ENCODE measurements around the gene WDR74. TPM values are rescaled to one million over a fixed set of nuclear protein-coding genes. Genes with fewer than 3 reads are reported as not detected.

Gene WDR74
- polyA plus RNA-seq, 1 donor, result 42.1 TPM

DNA sequence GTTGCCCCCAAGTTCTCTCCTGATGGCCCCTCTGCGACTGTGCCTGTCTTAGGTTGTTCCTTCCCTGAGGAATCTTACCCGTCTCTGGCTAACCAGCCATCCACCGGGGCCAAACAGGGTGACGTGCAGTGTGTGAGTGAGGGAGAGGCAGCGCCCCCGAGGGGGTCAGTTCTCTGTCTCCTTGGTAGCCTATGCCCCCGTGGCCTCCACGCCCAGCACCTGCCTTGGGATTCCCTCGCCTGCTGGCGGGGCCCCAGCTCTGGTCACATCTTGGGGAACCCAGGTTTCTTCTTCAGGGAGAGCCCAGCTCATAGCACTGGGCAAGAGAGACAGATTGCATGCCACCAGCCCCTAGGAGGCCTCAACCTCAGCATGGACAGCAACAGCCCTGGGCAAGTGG lies 39.9 kb downstream of the WDR74 start:
- no peak for DNase-seq

- no peak for DNase-seq
Measured at GRCh38 chr11:62796281-62796680, 43.1 kb downstream of the WDR74 start.

- no peak for DNase-seq
Measured at GRCh38 chr11:62794201-62794775, 45.1 kb downstream of the WDR74 start.

- DNase-seq, result no peak
Measured at GRCh38 chr11:62792202-62792575, 47.2 kb downstream of the WDR74 start.

DNA sequence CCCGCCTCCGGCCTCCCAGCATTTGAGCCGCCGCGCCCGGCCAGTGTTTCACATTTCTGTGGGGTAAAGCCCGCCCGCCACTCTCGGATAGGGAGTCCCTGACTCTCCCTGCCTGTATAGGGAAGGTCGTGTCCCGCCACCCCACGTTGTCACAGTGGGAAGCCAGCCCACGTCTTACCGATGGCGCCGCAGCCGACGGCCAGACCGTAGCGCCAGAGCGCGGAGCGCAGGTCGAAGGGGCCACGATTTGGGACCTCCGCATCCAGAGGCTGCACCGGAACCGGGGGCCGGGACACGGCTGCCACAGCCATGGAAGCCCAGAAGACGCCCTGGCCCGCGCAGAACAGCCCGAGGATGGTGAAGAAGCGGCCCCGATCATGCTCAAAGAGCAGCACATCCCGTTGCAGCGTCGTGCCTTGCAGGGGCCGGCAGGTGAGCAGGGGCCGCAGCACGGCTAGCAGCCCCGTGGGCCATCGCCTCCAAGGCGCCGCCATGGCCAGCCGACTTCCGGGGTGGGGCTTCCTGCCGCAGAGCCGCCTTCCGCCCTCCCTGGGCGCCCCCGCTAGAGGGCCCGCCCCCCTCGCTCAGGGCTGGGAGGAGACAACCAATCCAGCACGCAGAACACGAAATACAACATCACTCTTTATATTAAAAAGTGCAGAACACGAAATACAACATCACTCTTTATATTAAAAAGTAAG lies 47.7 kb downstream of the WDR74 start, which contains the start of gene TMEM223:
TSS of gene TMEM223 (minus strand) at position 506 of the 701 bp plus-strand sequence. CDS start at position 494, 12 bp downstream.
- peak; percentile 84 for DNase-seq

DNA sequence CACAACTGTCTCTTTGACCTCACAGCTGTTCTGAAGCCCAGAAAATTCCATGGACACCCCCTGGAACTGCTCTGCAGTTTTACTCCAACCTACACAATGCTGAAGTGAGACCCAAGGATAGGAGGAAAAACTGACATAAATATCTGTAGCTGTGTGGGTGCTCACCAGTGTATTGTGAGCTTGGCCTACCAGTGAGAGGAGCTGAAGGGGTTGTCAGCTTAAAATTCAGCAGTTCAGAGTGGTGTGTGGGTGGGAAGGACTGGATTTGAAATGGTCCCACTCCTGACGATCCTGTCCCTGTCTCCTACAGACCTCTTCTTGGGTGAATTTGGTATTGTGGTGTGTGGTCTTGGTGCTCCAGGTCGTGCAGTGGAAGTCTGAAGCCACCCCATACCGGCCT lies 49.8 kb downstream of the WDR74 start:
- no peak for DNase-seq

- no peak for DNase-seq
Measured at GRCh38 chr11:62788991-62789390, 50.4 kb downstream of the WDR74 start.

- peak; percentile 99 for DNase-seq
Measured at GRCh38 chr11:62787005-62787759, 52.2 kb downstream of the WDR74 start, which contains the start of gene TMEM179B. Gene TMEM179B (plus strand): TSS chr11:62787402. CDS start chr11:62787432, 30 bp downstream.

DNA sequence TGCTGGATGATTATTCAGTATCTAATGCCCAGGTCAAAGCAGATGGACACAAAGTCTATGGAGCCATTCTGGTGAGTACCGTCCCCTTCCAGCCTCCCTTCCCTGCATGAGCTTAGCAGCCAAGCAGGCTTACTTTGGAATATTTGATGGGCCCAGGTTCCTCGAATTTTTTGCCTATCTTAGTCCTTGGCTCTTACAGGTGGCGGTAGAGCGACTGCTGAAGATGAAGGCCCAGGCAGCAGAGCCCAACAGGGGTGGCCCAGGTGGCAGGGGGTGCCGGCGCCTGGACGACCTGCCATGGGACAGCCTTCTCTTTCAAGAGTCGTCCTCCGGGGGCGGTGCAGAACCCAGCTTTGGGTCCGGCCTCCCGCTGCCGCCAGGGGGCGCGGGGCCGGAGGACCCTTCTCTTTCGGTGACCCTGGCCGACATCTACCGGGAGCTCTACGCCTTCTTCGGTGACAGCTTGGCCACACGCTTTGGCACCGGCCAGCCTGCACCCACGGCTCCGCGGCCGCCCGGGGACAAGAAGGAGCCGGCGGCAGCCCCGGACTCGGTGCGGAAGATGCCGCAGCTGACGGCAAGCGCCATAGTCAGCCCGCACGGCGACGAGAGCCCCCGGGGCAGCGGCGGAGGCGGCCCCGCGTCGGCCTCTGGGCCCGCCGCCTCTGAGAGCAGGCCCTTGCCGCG lies 52.9 kb downstream of the WDR74 start:
- peak; percentile 89 for DNase-seq

Other genes starting within 250 kb of the WDR74 start
- 24.8 TPM for gene TUT1, start 248.1 kb downstream of the WDR74 start, polyA plus RNA-seq (ENCODE audit: insufficient read length)
- gene MTA2, start 237.7 kb downstream of the WDR74 start, polyA plus RNA-seq (ENCODE audit: insufficient read length), result 108 TPM
- gene EML3, start 226.8 kb downstream of the WDR74 start, polyA plus RNA-seq (ENCODE audit: insufficient read length), result 36.4 TPM
- gene ROM1, start 226.3 kb downstream of the WDR74 start, polyA plus RNA-seq (ENCODE audit: insufficient read length), result 3.5 TPM
- 26.3 TPM for gene B3GAT3, start 217.6 kb downstream of the WDR74 start, polyA plus RNA-seq (ENCODE audit: insufficient read length)
- 395 TPM for gene GANAB, start 193.0 kb downstream of the WDR74 start, polyA plus RNA-seq (ENCODE audit: insufficient read length)
- 17.8 TPM for gene INTS5, start 186.3 kb downstream of the WDR74 start, polyA plus RNA-seq (ENCODE audit: insufficient read length)
- 59.0 TPM for gene C11orf98, start 174.4 kb downstream of the WDR74 start, polyA plus RNA-seq (ENCODE audit: insufficient read length)
- gene CSKMT, start 174.3 kb downstream of the WDR74 start, polyA plus RNA-seq (ENCODE audit: insufficient read length), result 5.9 TPM
- gene UQCC3, start 167.9 kb downstream of the WDR74 start, polyA plus RNA-seq (ENCODE audit: insufficient read length), result 7.5 TPM
- gene LBHD1, start 167.3 kb downstream of the WDR74 start, polyA plus RNA-seq (ENCODE audit: insufficient read length), result 9.0 TPM
- gene UBXN1, start 160.5 kb downstream of the WDR74 start, polyA plus RNA-seq (ENCODE audit: insufficient read length), result 140 TPM
- gene LRRN4CL, start 150.1 kb downstream of the WDR74 start, polyA plus RNA-seq (ENCODE audit: insufficient read length), result 0.78 TPM
- gene BSCL2, start 132.2 kb downstream of the WDR74 start, polyA plus RNA-seq (ENCODE audit: insufficient read length), result 68.3 TPM
- 2.5 TPM for gene GNG3, start 131.9 kb downstream of the WDR74 start, polyA plus RNA-seq (ENCODE audit: insufficient read length)
- gene HNRNPUL2, start 112.1 kb downstream of the WDR74 start, polyA plus RNA-seq (ENCODE audit: insufficient read length), result 101 TPM
- 43.1 TPM for gene TTC9C, start 111.1 kb downstream of the WDR74 start, polyA plus RNA-seq (ENCODE audit: insufficient read length)
- gene ZBTB3, start 85.4 kb downstream of the WDR74 start, polyA plus RNA-seq (ENCODE audit: insufficient read length), result 8.1 TPM
- gene POLR2G, start 78.0 kb downstream of the WDR74 start, polyA plus RNA-seq (ENCODE audit: insufficient read length), result 145 TPM
- gene TAF6L, start 68.2 kb downstream of the WDR74 start, polyA plus RNA-seq (ENCODE audit: insufficient read length), result 39.8 TPM
- gene TMEM179B, start 52.2 kb downstream of the WDR74 start, polyA plus RNA-seq (ENCODE audit: insufficient read length), result 66.4 TPM
- 25.0 TPM for gene TMEM223, start 47.6 kb downstream of the WDR74 start, polyA plus RNA-seq (ENCODE audit: insufficient read length)
- 136 TPM for gene NXF1, start 34.1 kb downstream of the WDR74 start, polyA plus RNA-seq (ENCODE audit: insufficient read length)
- gene STX5, start 7.5 kb downstream of the WDR74 start, polyA plus RNA-seq (ENCODE audit: insufficient read length), result 51.3 TPM
- not detected for gene TEX54, start 6.7 kb downstream of the WDR74 start, polyA plus RNA-seq (ENCODE audit: insufficient read length)
- gene SLC3A2, start 41.3 kb upstream of the WDR74 start, polyA plus RNA-seq (ENCODE audit: insufficient read length), result 193 TPM
- not detected for gene CHRM1, start 81.8 kb upstream of the WDR74 start, polyA plus RNA-seq (ENCODE audit: insufficient read length)
- gene SLC22A6, start 145.4 kb upstream of the WDR74 start, polyA plus RNA-seq (ENCODE audit: insufficient read length), result 29.4 TPM
- gene SLC22A8, start 176.3 kb upstream of the WDR74 start, polyA plus RNA-seq (ENCODE audit: insufficient read length), result 51.0 TPM